Astrocyte of the hippocampus (primary cell): Measurements from ENCODE around the gene RPL22.

Experiments used
- DNase-seq: peaks from one replicate; pipeline ENCODE4 v3.0.0; 2011; ENCODE audit warnings: low read depth, low spot score

The RPL22 gene

GRCh38 chr1:6154525-6155319 lies 44.7 kb downstream of the RPL22 start:
- no peak for DNase-seq

DNA sequence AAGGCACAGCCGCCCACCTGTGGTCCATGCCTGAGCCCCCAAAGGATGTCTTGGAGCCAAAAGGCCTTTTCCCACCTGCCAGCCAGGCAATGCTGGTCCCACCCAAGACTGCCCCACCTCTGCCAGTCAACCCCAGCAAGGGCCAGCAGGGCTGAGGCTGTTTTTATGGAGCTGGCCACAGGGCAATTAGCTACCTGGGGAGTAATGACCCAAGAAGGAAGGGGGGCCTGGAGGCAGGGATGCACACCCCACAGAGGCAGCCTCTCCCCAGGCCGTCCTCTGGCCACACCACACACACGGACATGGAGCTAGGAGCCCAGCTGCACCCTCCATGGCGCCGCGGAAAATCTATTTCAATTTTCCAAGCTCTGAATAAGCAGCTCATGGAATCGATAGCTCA lies 46.5 kb downstream of the RPL22 start:
- DNase-seq: no peak

DNA sequence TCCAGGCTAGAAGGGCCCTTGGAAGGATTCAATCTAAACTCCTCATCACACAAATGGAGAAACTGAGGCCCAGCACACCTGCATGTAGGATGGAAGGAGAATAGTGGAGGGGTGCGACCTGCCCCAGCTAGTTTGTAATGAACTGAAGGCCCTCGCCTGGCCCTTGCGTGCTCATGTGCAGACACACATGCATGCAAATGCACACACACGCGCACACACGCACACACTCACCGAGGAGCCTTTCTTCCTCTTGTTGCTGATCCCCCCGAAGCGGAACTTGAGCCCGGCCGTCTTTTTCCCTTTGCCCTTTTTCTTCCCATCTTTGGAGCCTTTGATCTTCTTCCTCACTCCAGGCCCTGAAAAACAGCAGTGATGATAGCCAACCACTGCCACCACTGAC lies 47.2 kb downstream of the RPL22 start:
- DNase-seq: no peak

DNA sequence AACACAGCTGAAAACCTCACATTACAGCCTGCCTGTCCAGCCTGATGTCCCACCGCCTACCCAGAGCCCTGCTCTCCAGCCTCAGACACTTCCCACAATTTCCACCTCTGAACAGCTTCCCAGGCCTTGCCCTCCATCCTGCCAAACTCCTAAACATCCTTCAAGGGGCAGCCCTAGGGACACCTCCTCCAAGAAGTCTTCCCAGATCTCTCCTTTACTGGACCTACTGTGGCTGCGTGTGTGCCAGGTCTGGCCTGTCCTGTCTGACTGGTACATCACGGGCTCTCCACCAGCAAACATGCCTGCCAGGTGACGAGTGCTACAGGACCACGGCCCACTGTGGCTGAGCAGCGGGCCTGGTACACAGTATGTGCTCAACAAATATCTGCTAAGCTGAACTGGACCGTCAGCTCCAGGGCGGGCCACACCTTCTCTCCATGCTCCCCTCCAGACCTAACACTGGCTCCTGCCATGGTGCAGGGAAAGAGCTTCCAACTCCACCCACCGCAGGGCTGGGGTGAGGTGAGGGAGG lies 48.0 kb downstream of the RPL22 start:
- no peak for DNase-seq

DNA sequence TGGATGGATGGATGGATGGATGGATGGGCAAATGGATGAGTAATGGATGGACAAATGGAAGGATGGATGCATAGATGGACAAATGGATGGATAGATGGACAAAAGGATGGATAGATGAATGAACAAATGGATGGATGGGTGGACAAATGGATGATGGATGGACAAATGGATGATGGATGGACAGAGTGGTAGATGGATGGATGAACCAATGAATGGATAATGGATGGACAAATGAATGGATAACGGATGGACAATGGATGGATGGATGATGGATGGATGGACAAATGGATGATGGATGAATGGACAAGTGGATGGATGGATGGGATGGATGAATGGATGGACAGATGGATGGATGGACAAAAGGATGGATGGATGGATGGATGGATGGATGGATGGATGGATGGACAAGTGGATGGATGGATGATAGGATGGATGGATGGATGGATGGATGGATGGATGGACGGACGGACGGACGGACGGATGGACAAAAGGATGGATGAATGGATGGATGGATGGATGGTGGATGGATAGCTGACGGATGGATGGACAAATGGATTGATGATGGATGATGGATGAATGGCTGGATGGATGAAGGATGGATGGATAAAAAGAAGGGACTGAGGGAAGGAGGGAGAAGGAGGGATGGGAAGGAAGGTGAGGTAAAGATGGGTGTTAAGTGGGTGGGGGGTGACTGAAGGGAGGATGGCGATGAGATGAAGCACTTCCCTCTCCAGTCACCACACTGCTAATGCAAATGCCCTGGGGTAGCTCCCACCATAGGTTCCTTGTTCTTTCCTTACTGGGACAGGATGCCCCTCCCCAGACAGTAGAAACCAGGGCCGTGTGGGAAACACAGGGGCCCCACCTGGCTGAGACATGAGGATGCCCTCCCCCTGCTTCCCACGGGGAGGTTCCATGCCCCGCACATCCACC lies 49.1 kb downstream of the RPL22 start:
- DNase-seq: no peak

DNA sequence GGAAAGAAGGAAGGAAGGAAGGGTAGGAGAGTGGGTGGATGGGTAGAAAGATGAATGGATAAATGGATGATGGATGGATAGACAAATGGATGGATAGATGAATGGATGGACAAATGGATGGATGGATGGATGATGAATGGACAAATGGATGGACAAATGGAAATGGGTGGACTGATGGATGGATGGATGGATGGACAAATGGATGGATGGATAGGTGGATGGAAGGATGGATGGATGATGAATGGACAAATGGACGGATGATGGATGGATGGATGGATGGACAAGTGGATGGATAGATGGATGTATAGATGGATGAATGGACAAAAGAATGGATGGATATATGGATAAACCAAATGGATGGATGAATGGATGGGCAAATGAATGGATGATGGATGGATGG lies 49.8 kb downstream of the RPL22 start:
- DNase-seq: no peak

GRCh38 chr1:6148497-6149241 lies 50.7 kb downstream of the RPL22 start:
- peak; percentile 57 for DNase-seq

DNA sequence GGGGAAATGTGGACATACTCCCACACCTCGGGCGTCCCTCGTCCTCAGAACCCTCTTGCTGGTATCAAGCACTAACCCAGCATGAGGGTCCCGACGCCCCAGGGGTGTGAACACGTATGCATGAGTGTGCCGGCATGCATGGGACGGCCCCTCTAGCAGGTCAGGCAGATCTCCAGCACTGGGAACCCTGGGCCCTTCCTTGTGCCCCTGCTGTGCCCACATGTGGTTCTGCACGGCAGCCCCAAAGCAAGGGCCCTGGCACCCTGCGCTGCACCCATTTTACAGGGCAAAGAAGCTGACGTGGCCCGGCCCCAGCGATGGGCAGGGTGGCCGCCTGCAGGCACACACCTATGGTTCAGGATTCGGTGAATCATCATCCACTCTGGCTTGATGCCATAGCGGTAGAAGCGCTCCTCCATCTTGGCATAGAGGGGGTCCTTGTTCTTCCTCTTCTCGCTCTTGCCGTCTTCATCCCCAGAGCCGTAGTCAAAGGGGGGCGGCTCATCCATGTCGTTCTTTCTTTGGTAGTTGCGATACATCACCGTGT lies 53.5 kb downstream of the RPL22 start:
- DNase-seq: no peak

GRCh38 chr1:6145396-6145750 lies 54.0 kb downstream of the RPL22 start:
- DNase-seq: no peak

DNA sequence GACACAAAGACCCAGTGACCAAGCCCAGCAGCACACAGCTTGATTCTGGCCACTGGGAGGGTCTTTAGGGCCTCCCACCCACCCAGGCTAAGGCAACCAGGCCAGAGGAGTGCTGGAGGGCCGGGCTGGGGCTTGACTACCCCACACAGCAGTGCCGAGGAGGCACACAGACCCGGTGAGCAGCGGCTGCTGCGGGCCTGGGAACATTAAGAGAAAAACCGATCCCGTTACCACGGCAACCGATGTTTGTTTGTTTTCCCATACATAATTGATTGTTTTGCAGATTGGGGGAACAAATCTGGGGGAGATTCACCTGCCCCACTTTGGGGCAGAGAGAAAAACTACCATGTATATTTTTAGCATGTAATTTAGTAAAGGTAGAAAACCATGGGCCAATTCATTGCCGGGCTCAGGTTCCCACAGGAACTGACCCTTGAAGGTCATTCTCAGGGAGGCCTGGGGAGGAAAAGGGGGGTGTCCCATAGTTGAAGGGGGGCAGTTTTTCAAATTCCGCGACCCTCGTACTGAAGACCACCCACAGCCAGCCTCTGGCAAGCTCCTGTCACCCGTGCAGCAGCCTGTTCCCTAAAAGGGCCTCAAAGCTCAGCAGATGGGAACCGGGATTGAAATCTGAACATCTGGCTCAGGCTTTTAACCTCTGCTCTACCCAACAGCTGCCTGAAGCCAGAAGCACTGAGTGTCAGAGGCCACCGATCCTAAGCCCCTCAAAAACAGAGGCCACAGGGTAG lies 54.6 kb downstream of the RPL22 start:
- DNase-seq: no peak

- DNase-seq: no peak
Observed at GRCh38 chr1:6144175-6144574, 55.2 kb downstream of the RPL22 start.

DNA sequence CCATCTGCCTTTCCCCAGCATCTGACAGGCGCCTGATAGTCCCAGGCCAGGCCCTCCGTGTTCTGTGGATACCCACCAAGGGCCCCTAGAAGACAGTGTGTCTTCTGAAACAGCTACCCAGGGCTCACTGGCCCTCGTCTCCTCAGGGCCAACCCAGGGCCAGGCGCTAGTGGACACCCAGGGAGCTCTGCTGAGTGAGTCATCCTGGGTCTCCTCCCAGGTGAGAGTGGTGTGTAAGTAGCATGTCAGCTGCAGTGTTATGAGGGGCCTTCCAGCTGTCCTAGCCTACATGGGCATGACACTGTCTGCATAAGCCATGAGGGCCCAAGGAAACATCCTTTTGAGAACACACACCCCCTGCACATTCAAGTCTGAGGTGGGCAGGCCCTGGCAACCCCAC lies 56.0 kb downstream of the RPL22 start:
- DNase-seq: no peak

DNA sequence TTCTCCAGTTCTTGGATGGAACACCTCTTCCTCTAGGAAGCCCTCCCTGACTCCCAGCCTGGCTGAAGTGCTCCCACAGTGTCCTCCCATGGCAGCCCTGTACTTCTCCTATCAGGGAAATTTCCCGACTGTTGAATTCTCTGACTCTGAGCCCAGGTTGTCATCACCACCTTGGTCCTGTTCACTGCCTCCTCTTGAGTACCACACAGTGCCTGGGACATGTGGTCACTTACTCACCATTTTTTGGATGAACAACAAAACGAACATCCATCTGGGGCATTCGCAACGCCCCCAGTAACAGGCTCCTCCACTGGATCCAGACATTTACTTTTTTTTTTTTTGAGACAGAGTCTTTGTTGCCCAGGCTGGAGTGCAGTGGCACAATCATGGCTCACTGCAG lies 56.7 kb downstream of the RPL22 start:
- no peak for DNase-seq

DNA sequence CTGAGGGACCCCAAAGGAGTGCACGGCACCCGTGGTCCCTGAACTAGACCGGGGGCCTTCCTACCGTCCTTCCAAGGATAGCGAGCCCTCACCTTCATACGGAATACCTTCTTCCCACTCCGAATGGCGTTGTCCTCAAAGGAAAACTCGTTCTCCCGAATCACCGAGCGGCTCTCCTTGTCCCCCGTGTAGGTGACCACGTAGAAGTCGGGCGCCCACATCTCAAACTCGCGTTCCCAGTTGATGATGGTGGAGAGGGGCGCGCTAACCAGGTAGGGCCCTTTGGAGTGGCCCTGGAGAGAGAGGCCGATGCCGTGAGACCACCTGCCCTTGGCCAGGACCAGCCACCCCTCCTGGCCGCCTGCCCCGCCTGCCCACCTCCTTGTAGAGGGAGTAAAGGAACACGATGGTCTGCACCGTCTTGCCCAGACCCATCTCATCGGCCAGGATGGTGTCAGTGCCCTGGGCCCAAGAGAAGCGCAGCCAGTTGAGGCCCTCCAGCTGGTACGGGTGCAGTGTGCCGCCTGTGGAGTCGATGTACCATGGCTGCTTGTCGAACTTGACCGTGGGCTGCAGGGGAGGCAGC lies 57.3 kb downstream of the RPL22 start:
- no peak for DNase-seq

- no peak for DNase-seq
Observed at GRCh38 chr1:6141592-6141991, 57.8 kb downstream of the RPL22 start.

- no peak for DNase-seq
Observed at GRCh38 chr1:6140413-6140812, 59.0 kb downstream of the RPL22 start.

GRCh38 chr1:6137758-6138157 lies 61.6 kb downstream of the RPL22 start:
- DNase-seq: no peak

GRCh38 chr1:6136516-6137220 lies 62.7 kb downstream of the RPL22 start:
- DNase-seq: no peak
